ENCODE measurements around the gene TRIM65.
"Not testable (repeated sequence)": the region's sequence is repeated elsewhere in the genome, so short reads cannot be mapped to it uniquely, and the experiment has no call there.

- TF ChIP-seq EP300 (conservative IDR thresholded peaks at IDR 0.05; ENCODE audit: poor library complexity, severe bottlenecking); EZH2 (IDR thresholded peaks at IDR 0.05; ENCODE audit: borderline replicate concordance, insufficient read depth, low read length, poor library complexity, severe bottlenecking); REST (IDR thresholded peaks at IDR 0.05; ENCODE audit: borderline replicate concordance); TAF1 (IDR thresholded peaks at IDR 0.05; ENCODE audit: low read depth); CTCF (IDR thresholded peaks at IDR 0.05; ENCODE audit: poor library complexity, severe bottlenecking); POLR2AphosphoS5 (IDR thresholded peaks at IDR 0.05); RAD21 (conservative IDR thresholded peaks at IDR 0.05); SMC3 (conservative IDR thresholded peaks at IDR 0.05; ENCODE audit: poor library complexity); MXI1 (conservative IDR thresholded peaks at IDR 0.05; ENCODE audit: poor library complexity, severe bottlenecking): not testable (repeated sequence)
These were observed 45.1 kb downstream of the TRIM65 start for GRCh38 chr17:75851693-75851991.

Measured in neural cell (in vitro differentiated cells).